HEK293 (cell line): ENCODE results near the gene FOXB1.

ENCODE experiments used
- RBAK ChIP-seq: fragments of 450-650 bp; formaldehyde crosslinking; IDR thresholded peaks from 2 replicates; pipeline ENCODE4 v1.5.1; 2016; ENCODE audit warnings: missing biosample characterization, missing genetic modification characterization
- ZBTB17 ChIP-seq: fragments of 450-650 bp; formaldehyde crosslinking; IDR thresholded peaks from 2 replicates; pipeline ENCODE4 v1.5.1; 2016; ENCODE audit warnings: missing biosample characterization, missing genetic modification characterization
- ZFP69B ChIP-seq: fragments of 450-650 bp; formaldehyde crosslinking; IDR thresholded peaks from 2 replicates; pipeline ENCODE4 v1.5.1; 2016; ENCODE audit warnings: missing biosample characterization, missing genetic modification characterization
- ZNF114 ChIP-seq: fragments of 450-650 bp; formaldehyde crosslinking; IDR thresholded peaks from 2 replicates; pipeline ENCODE4 v1.5.0; 2017; ENCODE audit warnings: missing biosample characterization, missing genetic modification characterization
- ZNF292 ChIP-seq: fragments of 450-650 bp; formaldehyde crosslinking; IDR thresholded peaks from 2 replicates; pipeline ENCODE4 v1.5.1; 2016; ENCODE audit warnings: low read depth, missing biosample characterization, missing genetic modification characterization, borderline replicate concordance
- ZNF510 ChIP-seq: fragments of 450-650 bp; formaldehyde crosslinking; IDR thresholded peaks from 2 replicates; pipeline ENCODE4 v1.5.1; 2018; ENCODE audit warnings: mild to moderate bottlenecking, missing genetic modification characterization, missing biosample characterization; ENCODE audit not compliant: insufficient replicate concordance
- TF ChIP-seq, protein P1 (sequence below): fragments of 450-650 bp; formaldehyde crosslinking; IDR thresholded peaks from 2 replicates; pipeline ENCODE4 v1.5.1; 2016; ENCODE audit warnings: missing biosample characterization, missing genetic modification characterization
- TF ChIP-seq, protein P2 (sequence below): fragments of 450-650 bp; formaldehyde crosslinking; optimal IDR thresholded peaks from 2 replicates; pipeline ENCODE3; 2016; ENCODE audit warnings: missing biosample characterization, mild to moderate bottlenecking, missing genetic modification characterization
- TF ChIP-seq, protein P3 (sequence below): fragments of 450-650 bp; formaldehyde crosslinking; IDR thresholded peaks from 2 replicates; pipeline ENCODE4 v1.5.1; 2016; ENCODE audit warnings: missing biosample characterization, missing genetic modification characterization

DNA sequence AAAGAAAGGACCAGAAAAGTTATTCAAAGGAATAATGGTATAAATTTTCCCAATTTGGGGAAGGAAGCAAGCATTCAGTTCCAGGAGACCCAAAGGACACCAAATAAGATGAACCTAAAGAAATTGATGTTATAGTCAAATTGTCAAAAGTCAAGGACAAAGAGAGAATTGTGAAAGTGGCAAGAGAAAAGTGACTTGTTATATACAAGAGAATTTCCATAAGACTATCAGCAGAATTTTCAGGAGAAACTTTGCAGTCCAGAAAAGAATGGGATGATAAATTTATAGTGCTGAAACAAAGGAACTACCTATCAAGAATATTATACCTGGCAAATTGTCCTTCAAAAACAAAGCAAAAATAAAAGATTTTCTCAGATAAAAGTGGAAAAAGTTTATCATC lies 43.8 kb upstream of the FOXB1 start:
- TF ChIP-seq, protein P1, sequence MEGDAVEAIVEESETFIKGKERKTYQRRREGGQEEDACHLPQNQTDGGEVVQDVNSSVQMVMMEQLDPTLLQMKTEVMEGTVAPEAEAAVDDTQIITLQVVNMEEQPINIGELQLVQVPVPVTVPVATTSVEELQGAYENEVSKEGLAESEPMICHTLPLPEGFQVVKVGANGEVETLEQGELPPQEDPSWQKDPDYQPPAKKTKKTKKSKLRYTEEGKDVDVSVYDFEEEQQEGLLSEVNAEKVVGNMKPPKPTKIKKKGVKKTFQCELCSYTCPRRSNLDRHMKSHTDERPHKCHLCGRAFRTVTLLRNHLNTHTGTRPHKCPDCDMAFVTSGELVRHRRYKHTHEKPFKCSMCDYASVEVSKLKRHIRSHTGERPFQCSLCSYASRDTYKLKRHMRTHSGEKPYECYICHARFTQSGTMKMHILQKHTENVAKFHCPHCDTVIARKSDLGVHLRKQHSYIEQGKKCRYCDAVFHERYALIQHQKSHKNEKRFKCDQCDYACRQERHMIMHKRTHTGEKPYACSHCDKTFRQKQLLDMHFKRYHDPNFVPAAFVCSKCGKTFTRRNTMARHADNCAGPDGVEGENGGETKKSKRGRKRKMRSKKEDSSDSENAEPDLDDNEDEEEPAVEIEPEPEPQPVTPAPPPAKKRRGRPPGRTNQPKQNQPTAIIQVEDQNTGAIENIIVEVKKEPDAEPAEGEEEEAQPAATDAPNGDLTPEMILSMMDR: no peak
- no peak for TF ChIP-seq ZNF510 (tag by site-specific recombination)
- TF ChIP-seq ZBTB17 (tag by site-specific recombination): no peak
- no peak for TF ChIP-seq ZNF114 (tag by site-specific recombination)
- no peak for TF ChIP-seq RBAK (tag by site-specific recombination)
- no peak for TF ChIP-seq ZFP69B (tag by site-specific recombination)
- no peak for TF ChIP-seq ZNF292 (tag by site-specific recombination)
- TF ChIP-seq, protein P2, sequence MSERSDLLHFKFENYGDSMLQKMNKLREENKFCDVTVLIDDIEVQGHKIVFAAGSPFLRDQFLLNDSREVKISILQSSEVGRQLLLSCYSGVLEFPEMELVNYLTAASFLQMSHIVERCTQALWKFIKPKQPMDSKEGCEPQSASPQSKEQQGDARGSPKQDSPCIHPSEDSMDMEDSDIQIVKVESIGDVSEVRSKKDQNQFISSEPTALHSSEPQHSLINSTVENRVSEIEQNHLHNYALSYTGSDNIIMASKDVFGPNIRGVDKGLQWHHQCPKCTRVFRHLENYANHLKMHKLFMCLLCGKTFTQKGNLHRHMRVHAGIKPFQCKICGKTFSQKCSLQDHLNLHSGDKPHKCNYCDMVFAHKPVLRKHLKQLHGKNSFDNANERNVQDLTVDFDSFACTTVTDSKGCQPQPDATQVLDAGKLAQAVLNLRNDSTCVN: no peak
- TF ChIP-seq, protein P3, sequence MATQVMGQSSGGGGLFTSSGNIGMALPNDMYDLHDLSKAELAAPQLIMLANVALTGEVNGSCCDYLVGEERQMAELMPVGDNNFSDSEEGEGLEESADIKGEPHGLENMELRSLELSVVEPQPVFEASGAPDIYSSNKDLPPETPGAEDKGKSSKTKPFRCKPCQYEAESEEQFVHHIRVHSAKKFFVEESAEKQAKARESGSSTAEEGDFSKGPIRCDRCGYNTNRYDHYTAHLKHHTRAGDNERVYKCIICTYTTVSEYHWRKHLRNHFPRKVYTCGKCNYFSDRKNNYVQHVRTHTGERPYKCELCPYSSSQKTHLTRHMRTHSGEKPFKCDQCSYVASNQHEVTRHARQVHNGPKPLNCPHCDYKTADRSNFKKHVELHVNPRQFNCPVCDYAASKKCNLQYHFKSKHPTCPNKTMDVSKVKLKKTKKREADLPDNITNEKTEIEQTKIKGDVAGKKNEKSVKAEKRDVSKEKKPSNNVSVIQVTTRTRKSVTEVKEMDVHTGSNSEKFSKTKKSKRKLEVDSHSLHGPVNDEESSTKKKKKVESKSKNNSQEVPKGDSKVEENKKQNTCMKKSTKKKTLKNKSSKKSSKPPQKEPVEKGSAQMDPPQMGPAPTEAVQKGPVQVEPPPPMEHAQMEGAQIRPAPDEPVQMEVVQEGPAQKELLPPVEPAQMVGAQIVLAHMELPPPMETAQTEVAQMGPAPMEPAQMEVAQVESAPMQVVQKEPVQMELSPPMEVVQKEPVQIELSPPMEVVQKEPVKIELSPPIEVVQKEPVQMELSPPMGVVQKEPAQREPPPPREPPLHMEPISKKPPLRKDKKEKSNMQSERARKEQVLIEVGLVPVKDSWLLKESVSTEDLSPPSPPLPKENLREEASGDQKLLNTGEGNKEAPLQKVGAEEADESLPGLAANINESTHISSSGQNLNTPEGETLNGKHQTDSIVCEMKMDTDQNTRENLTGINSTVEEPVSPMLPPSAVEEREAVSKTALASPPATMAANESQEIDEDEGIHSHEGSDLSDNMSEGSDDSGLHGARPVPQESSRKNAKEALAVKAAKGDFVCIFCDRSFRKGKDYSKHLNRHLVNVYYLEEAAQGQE (tag by site-specific recombination): no peak
